DOHH2 (cell line): Measurements from ENCODE around the gene GAREM1.
A peak's percentile ranks its signal among the peaks of the same experiment; 100 is the strongest.

Experiments
- H3F3A ChIP-seq: fragments of 200-600 bp; sonication (generic), shearing (Covaris generic); 2 replicates; pipeline ENCODE4 v1.6.0; 2016; ENCODE audit warnings: antibody characterized with exemption, mild to moderate bottlenecking; ENCODE audit not compliant: control insufficient read depth, insufficient read depth
- H3K27ac ChIP-seq: fragments of 200-600 bp; sonication (generic); 2 replicates; pipeline ENCODE4 v1.5.1; 2014; ENCODE audit warnings: low read depth, mild to moderate bottlenecking, low read length, moderate library complexity
- H3K27me3 ChIP-seq: fragments of 200-600 bp; sonication (generic); 2 replicates; pipeline ENCODE4 v1.6.1; 2014; ENCODE audit warnings: mild to moderate bottlenecking, low read length, mixed read lengths; ENCODE audit not compliant: control insufficient read depth
- H3K36me3 ChIP-seq: fragments of 200-600 bp; sonication (generic); 2 replicates; pipeline ENCODE4 v1.6.1; 2014; ENCODE audit warnings: mild to moderate bottlenecking, low read length, moderate library complexity, mixed read lengths; ENCODE audit not compliant: control insufficient read depth
- H3K4me1 ChIP-seq: fragments of 200-600 bp; sonication (generic); 2 replicates; pipeline ENCODE4 v1.6.1; 2014; ENCODE audit warnings: mild to moderate bottlenecking, low read length, mixed read lengths; ENCODE audit not compliant: control insufficient read depth
- H3K4me2 ChIP-seq: fragments of 200-600 bp; sonication (generic); 2 replicates; pipeline ENCODE4 v1.6.0; 2014; ENCODE audit warnings: mild to moderate bottlenecking, low read length, moderate library complexity
- H3K4me3 ChIP-seq: fragments of 200-600 bp; sonication (generic); 2 replicates; pipeline ENCODE4 v1.5.1; 2014; ENCODE audit warnings: mild to moderate bottlenecking, low read length, mixed read lengths
- H3K79me2 ChIP-seq: fragments of 200-600 bp; sonication (generic); 2 replicates; pipeline ENCODE4 v1.6.1; 2014; ENCODE audit warnings: mild to moderate bottlenecking, low read length, mixed read lengths; ENCODE audit not compliant: control insufficient read depth
- H3K9me2 ChIP-seq: fragments of 200-600 bp; sonication (generic); replicated peaks from 2 replicates; pipeline ENCODE4 v1.6.1; 2014; ENCODE audit warnings: mild to moderate bottlenecking, low read length, mixed read lengths; ENCODE audit not compliant: control insufficient read depth
- H3K9me3 ChIP-seq: fragments of 200-600 bp; sonication (generic); 2 replicates; pipeline ENCODE4 v1.6.1; 2014; ENCODE audit warnings: antibody characterized with exemption, low read length, mixed read lengths; ENCODE audit not compliant: control insufficient read depth, insufficient read depth
- H4K20me1 ChIP-seq: fragments of 200-600 bp; sonication (generic); 2 replicates; pipeline ENCODE4 v1.6.0; 2014; ENCODE audit warnings: low read depth, mild to moderate bottlenecking, antibody characterized with exemption, low read length, moderate library complexity; ENCODE audit not compliant: control insufficient read depth, insufficient read depth
- CTCF ChIP-seq: fragments of 200-600 bp; sonication (generic); IDR thresholded peaks from one replicate; pipeline ENCODE4 v1.5.1; 2014; ENCODE audit warnings: antibody characterized with exemption, mild to moderate bottlenecking, low read depth, low read length; ENCODE audit not compliant: poor library complexity, severe bottlenecking
- EZH2phosphoT487 ChIP-seq: fragments of 200-600 bp; sonication (generic); IDR thresholded peaks from 2 replicates; pipeline ENCODE4 v1.6.1; 2017; ENCODE audit warnings: borderline replicate concordance, mild to moderate bottlenecking, antibody characterized with exemption, low read length, moderate library complexity, mixed read lengths

Gene GAREM1

DNA sequence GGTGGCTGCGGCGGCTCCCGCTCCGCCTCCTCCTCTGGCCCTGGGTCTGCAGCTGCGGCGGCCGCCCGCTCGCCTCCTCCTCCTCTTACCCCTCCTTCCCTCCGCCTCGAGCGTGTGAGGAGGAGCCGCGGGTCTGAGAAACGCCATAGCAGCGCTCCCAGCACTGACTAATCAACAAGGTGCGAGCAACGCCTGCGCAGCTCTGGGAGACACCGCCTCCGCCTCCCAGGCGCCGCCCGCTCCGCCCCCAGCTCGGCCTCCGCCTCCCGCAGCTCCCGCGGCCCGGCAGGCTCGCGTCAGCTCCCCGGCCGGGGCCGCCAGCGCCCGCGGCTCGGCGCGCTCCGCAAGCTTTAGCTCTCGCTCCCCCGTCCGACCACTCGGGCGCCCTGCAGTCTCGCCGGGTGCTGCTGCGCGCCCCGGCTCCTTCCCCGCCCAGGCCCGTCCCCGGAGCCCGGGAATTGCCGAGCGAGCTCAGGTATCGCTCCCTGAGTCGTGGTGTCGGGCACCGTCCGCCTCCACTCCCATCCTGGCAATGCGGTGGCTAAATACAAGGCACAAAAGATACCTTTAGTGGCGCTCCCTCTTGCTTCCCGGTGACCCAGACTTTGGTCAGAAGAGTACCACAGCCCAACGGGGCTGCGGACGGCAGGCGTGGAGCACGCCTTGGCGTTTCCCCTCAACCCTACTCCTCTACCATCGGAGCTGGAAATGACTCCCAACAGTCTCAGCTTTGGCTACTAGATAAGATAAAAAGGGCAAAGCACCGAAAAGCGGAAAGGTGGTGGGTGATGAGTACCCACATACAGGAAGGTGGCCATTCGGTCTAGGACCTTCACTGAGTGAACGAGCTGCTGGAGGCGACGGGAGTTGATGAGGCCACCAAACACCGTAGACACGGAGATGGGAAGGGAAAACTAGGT is at the start of gene GAREM1:
GAREM1 (minus strand) TSS at position 169 of the 920 bp plus-strand sequence. CDS start 454 bp downstream, outside the sequence.
- Histone ChIP-seq H3K4me3 (peak within 1 kb of the TSS; percentile 86), H3K4me2 (peak within 1 kb of the TSS; percentile 87), H3K4me1 (peaks cover 41% of the 10 kb centered on the region), H3K79me2 (peaks cover 20% of the 10 kb centered on the region), H3K9me2 (no peaks in the 10 kb centered on the region), H3F3A (peaks cover 3% of the 10 kb centered on the region; the same call in 1 of the 2 replicates), H3K36me3 (no peaks in the 10 kb centered on the region), H4K20me1 (no peaks in the 10 kb centered on the region), H3K9me3 (no peaks in the 10 kb centered on the region), H3K27ac (peak within 1 kb of the TSS; percentile 56; the same call in 1 of the 2 replicates), H3K27me3 (peaks cover 20% of the 10 kb centered on the region)
- TF ChIP-seq EZH2phosphoT487 (no peak), CTCF (peak; percentile 54)

DNA sequence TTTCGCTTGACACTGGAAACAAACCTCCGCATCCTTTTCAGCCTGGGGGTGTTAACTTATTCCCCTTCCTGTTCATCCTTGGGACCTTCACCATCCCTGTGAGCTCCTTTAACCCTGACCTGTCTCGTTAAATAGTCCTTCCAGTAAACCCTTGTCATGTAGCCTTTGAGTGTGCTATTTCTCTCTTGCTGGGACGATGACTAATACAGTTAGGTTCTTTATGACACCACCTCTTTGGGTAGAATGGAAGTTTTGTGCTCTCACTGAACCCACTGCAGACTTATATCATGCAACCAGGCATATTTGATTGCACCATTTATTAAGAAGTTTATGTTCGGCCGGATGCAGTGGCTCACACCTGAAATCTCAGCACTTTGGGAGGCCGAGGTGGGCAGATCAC is 40.5 kb upstream of the GAREM1 start:
- H3K9me2 ChIP-seq: no peaks in the 10 kb centered on the region
- H3K4me3 ChIP-seq: no peak overlapping the region
- no peaks in the 10 kb centered on the region for H3K27me3 ChIP-seq
- no peaks in the 10 kb centered on the region for H3K79me2 ChIP-seq
- TF ChIP-seq EZH2phosphoT487 (no peak), CTCF (no peak)
- H3K9me3 ChIP-seq: no peaks in the 10 kb centered on the region
- H3K4me2 ChIP-seq: no peak overlapping the region
- no peaks in the 10 kb centered on the region for H3F3A ChIP-seq
- H3K4me1 ChIP-seq: no peaks in the 10 kb centered on the region
- H3K36me3 ChIP-seq: no peaks in the 10 kb centered on the region
- H4K20me1 ChIP-seq: no peaks in the 10 kb centered on the region
- no peak overlapping the region for H3K27ac ChIP-seq

GRCh38 chr18:32509111-32509510 is 38.4 kb upstream of the GAREM1 start:
- Histone ChIP-seq H3K27me3 (no peaks in the 10 kb centered on the region), H3K9me3 (no peaks in the 10 kb centered on the region), H3K27ac (no peak overlapping the region), H3K9me2 (no peaks in the 10 kb centered on the region), H3K4me2 (no peak overlapping the region), H3K79me2 (no peaks in the 10 kb centered on the region), H3K36me3 (no peaks in the 10 kb centered on the region), H3K4me3 (no peak overlapping the region), H4K20me1 (no peaks in the 10 kb centered on the region), H3F3A (no peaks in the 10 kb centered on the region), H3K4me1 (no peaks in the 10 kb centered on the region)
- TF ChIP-seq CTCF (no peak), EZH2phosphoT487 (no peak)
